OCI-LY1 (cell line): Measurements from ENCODE around the gene CCBE1.

Source experiments
- H2AFZ ChIP-seq: fragments of 200-600 bp; sonication (generic), shearing (Covaris generic); 2 replicates; pipeline ENCODE4 v1.6.0; 2014; ENCODE audit warnings: antibody characterized with exemption, mild to moderate bottlenecking, low read length
- H3F3A ChIP-seq: fragments of 200-600 bp; sonication (generic), shearing (Covaris generic); 2 replicates; pipeline ENCODE4 v1.6.0; 2014; ENCODE audit warnings: mild to moderate bottlenecking, antibody characterized with exemption, low read length, moderate library complexity; ENCODE audit not compliant: insufficient read depth
- H3K27ac ChIP-seq: fragments of 200-600 bp; sonication (generic); 2 replicates; pipeline ENCODE4 v1.5.1; 2014; ENCODE audit warnings: low read length, mixed run types, mild to moderate bottlenecking, low read depth; ENCODE audit not compliant: poor library complexity, severe bottlenecking
- H3K27me3 ChIP-seq: fragments of 200-600 bp; sonication (generic); 2 replicates; pipeline ENCODE4 v1.6.0; 2014; ENCODE audit warnings: antibody characterized with exemption, mild to moderate bottlenecking, low read length, moderate library complexity; ENCODE audit not compliant: insufficient read depth
- H3K36me3 ChIP-seq: fragments of 200-600 bp; sonication (generic); 2 replicates; pipeline ENCODE4 v1.6.1; 2014; ENCODE audit warnings: mild to moderate bottlenecking, antibody characterized with exemption, low read length, moderate library complexity, mixed read lengths; ENCODE audit not compliant: insufficient read depth
- H3K4me1 ChIP-seq: fragments of 200-600 bp; sonication (generic); 2 replicates; pipeline ENCODE4 v1.5.1; 2014; ENCODE audit warnings: mild to moderate bottlenecking, low read length, moderate library complexity; ENCODE audit not compliant: insufficient read depth, severe bottlenecking
- H3K4me2 ChIP-seq: fragments of 200-600 bp; sonication (generic), shearing (Covaris generic); 2 replicates; pipeline ENCODE4 v1.6.1; 2014; ENCODE audit warnings: low read length
- H3K4me3 ChIP-seq: fragments of 200-600 bp; sonication (generic); 2 replicates; pipeline ENCODE4 v1.5.1; 2014; ENCODE audit warnings: low read length, low read depth, mild to moderate bottlenecking, mixed read lengths; ENCODE audit not compliant: poor library complexity, severe bottlenecking
- H3K79me2 ChIP-seq: fragments of 200-600 bp; shearing (Covaris generic); 2 replicates; pipeline ENCODE4 v1.6.1; 2016; ENCODE audit warnings: mixed run types, low read length, mixed read lengths; ENCODE audit not compliant: insufficient read depth
- H3K9ac ChIP-seq: fragments of 200-600 bp; sonication (generic), shearing (Covaris generic); 2 replicates; pipeline ENCODE4 v1.6.1; 2014; ENCODE audit warnings: mild to moderate bottlenecking, low read length, mixed read lengths
- H3K9me2 ChIP-seq: fragments of 200-600 bp; sonication (generic), shearing (Covaris generic); 2 replicates; pipeline ENCODE4 v1.6.1; 2014; ENCODE audit warnings: low read depth, mild to moderate bottlenecking, low read length, mixed read lengths
- H3K9me3 ChIP-seq: fragments of 200-600 bp; shearing (Covaris generic); 2 replicates; pipeline ENCODE4 v1.6.1; 2014; ENCODE audit warnings: low read length, mixed read lengths
- H4K20me1 ChIP-seq: fragments of 200-600 bp; sonication (generic), shearing (Covaris generic); 2 replicates; pipeline ENCODE4 v1.6.0; 2016; ENCODE audit warnings: mild to moderate bottlenecking, low read length; ENCODE audit not compliant: insufficient read depth
- EZH2 ChIP-seq: fragments of 200-600 bp; sonication (generic), shearing (Covaris generic); IDR thresholded peaks from 2 replicates; pipeline ENCODE4 v1.8.0; 2017; ENCODE audit warnings: borderline replicate concordance, mixed run types, mild to moderate bottlenecking, antibody characterized with exemption, low read length, moderate library complexity, mixed read lengths
- TF ChIP-seq, protein P1 (sequence below): fragments of 200-600 bp; sonication (generic), shearing (Covaris generic); IDR thresholded peaks from 2 replicates; pipeline ENCODE4 v1.5.1; 2017; ENCODE audit warnings: mild to moderate bottlenecking, antibody characterized with exemption, low read length, moderate library complexity, mixed read lengths

CCBE1 gene

DNA sequence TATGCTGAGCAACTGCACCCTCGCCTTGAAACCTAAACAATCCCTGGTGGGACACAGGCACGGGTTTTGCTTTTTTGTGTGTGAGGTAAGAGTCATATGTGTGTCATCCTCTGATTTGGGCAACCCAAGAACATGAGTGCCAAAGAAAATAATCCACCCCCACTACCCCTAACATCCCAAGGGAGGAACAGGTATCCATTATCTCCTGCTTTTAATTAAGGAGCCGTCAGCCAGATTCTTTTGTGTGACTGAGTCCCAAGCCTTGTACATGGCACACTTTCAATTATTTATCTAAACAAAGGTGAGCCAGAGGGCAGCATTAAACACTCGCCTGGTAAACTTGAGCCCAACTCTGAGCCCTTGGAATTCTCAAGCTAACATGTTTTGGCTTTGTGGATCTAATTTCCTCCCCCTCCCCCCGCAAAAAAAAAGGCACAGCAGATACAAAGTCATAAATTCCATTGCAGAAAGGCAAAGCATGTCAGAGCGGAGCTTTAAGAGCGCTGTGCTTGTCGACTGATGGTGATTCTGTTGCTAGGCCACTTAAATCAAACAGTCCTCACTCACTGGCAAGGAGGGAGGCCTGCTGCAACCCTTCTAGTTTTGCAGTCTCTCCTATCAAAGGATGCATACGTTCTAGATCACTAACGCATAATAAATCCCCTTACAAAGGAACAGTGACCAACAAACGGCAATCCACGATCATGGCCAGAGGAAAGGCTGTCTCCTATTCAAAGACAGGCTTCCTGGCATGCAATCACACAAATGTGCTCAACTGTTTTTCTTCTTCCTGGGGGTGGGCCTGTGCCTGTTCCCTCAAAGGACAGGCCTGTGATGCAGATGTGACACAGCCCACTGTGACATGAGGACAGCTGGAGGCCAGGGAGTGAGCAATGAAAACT lies 194.7 kb downstream of the CCBE1 start:
- no peaks in the 10 kb centered on the region for H3K4me1 ChIP-seq
- H3K36me3 ChIP-seq: no peaks in the 10 kb centered on the region
- H3K27me3 ChIP-seq: no peaks in the 10 kb centered on the region
- no peaks in the 10 kb centered on the region for H3K9me3 ChIP-seq
- H2AFZ ChIP-seq: no peak overlapping the region
- no peak overlapping the region for H3K4me2 ChIP-seq
- H3K27ac ChIP-seq: no peak overlapping the region
- H3K9me2 ChIP-seq: no peaks in the 10 kb centered on the region
- H3K9ac ChIP-seq: no peak overlapping the region
- H3K79me2 ChIP-seq: no peaks in the 10 kb centered on the region
- H3F3A ChIP-seq: no peaks in the 10 kb centered on the region
- no peak overlapping the region for H3K4me3 ChIP-seq
- TF ChIP-seq, protein P1, sequence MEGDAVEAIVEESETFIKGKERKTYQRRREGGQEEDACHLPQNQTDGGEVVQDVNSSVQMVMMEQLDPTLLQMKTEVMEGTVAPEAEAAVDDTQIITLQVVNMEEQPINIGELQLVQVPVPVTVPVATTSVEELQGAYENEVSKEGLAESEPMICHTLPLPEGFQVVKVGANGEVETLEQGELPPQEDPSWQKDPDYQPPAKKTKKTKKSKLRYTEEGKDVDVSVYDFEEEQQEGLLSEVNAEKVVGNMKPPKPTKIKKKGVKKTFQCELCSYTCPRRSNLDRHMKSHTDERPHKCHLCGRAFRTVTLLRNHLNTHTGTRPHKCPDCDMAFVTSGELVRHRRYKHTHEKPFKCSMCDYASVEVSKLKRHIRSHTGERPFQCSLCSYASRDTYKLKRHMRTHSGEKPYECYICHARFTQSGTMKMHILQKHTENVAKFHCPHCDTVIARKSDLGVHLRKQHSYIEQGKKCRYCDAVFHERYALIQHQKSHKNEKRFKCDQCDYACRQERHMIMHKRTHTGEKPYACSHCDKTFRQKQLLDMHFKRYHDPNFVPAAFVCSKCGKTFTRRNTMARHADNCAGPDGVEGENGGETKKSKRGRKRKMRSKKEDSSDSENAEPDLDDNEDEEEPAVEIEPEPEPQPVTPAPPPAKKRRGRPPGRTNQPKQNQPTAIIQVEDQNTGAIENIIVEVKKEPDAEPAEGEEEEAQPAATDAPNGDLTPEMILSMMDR: no peak
- TF ChIP-seq EZH2: no peak
- H4K20me1 ChIP-seq: no peaks in the 10 kb centered on the region

DNA sequence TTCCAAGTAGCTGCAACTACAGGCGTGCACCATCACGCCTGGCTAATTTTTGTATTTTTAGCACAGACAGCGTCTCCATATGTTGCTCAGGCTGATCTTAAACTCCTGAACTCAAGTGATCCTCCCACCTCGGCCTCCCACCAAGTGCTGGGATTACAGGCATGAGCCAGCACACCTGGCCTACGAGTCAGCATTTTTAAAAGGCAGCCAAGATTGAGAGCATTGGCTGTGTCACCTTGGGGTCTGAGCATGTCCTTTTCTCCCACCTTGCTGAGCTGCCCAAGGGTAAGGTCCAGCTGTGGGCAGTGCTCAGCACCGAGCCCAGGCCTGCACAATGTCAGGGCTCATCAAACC lies 195.3 kb downstream of the CCBE1 start:
- no peak overlapping the region for H3K27ac ChIP-seq
- no peak for TF ChIP-seq EZH2
- TF ChIP-seq, protein P1: no peak
- H3K9me2 ChIP-seq: no peaks in the 10 kb centered on the region
- no peak overlapping the region for H3K9ac ChIP-seq
- no peaks in the 10 kb centered on the region for H3F3A ChIP-seq
- H3K4me3 ChIP-seq: no peak overlapping the region
- H3K4me1 ChIP-seq: no peaks in the 10 kb centered on the region
- no peaks in the 10 kb centered on the region for H3K36me3 ChIP-seq
- H3K79me2 ChIP-seq: no peaks in the 10 kb centered on the region
- no peaks in the 10 kb centered on the region for H4K20me1 ChIP-seq
- H3K4me2 ChIP-seq: no peak overlapping the region
- H3K9me3 ChIP-seq: no peaks in the 10 kb centered on the region
- H3K27me3 ChIP-seq: no peaks in the 10 kb centered on the region
- no peak overlapping the region for H2AFZ ChIP-seq

DNA sequence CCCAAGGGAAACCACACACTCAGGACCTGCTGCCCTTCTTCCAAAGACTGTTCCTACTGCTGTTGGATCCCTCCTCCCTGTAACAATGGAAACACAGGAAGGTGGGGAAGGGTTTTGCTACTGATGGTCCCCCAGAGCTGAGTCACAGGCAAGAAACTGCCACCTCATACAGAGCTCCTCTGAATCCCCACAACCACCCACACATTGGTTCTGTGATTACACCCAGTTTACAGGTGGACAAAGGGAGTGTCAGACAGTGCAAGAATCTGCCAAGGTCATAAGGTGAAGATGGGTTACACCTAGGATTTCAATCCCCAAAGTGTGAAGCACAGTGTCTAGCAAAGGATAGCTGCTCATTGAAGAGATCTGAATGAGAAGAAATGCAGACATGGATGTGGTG lies 196.5 kb downstream of the CCBE1 start:
- no peak overlapping the region for H3K4me2 ChIP-seq
- no peak for TF ChIP-seq EZH2
- TF ChIP-seq, protein P1: no peak
- H3K27ac ChIP-seq: no peak overlapping the region
- no peaks in the 10 kb centered on the region for H3K4me1 ChIP-seq
- no peaks in the 10 kb centered on the region for H3K27me3 ChIP-seq
- no peak overlapping the region for H3K4me3 ChIP-seq
- H3F3A ChIP-seq: no peaks in the 10 kb centered on the region
- H3K9ac ChIP-seq: no peak overlapping the region
- H3K36me3 ChIP-seq: no peaks in the 10 kb centered on the region
- no peaks in the 10 kb centered on the region for H3K79me2 ChIP-seq
- no peaks in the 10 kb centered on the region for H3K9me2 ChIP-seq
- no peak overlapping the region for H2AFZ ChIP-seq
- no peaks in the 10 kb centered on the region for H3K9me3 ChIP-seq
- H4K20me1 ChIP-seq: no peaks in the 10 kb centered on the region
